K562 (cell line): ENCODE data around the gene GAPT. TPM values are rescaled to one million over a fixed set of nuclear protein-coding genes. Genes with fewer than 3 reads are reported as not detected.

Experiments used
- ATAC-seq: fragments of 200-7000 bp; cut with Tn5 transposase; 3 replicates; pipeline ENCODE4 v1.9.1; 2020; ENCODE audit warnings: moderate library complexity
- BruUV-seq: library from RNA; stranded (reverse); fragments of 400-500 nt; replicated peaks from 2 replicates; lab custom pipeline; 2021; lab: Mats Ljungman, UMichigan
- CTCF ChIA-PET: fragments of 300-600 bp; formaldehyde crosslinking; extraction: SDS; loops from one replicate; lab custom pipeline; 2021; ENCODE audit warnings: low intra/inter-chr PET ratio; lab: Yijun Ruan, JAX
- POLR2A ChIA-PET: fragments of 300-600, 350-650 bp; sonication (Branson Sonifier 250); formaldehyde crosslinking; extraction: SDS; loops from one replicate; lab custom pipeline; 2021; ENCODE audit warnings: antibody characterized with exemption, inconsistent platforms; lab: Yijun Ruan, JAX
- DNase-seq, 4 experiments: peaks; one replicate each; pipeline versions ENCODE4 v3.0.0 to v3.0.0-alpha.2; 2011 to 2018; ENCODE audit warnings: low spot score in 3 of 4, mixed read lengths in 3 of 4; ENCODE audit errors: extremely low read depth in 1 of 4
- FAIRE-seq: peaks from 2 replicates; lab custom pipeline; 2011; peaks lifted over from hg19 to GRCh38; lab: Jason Lieb, UNC
- H2AFZ ChIP-seq: 2 replicates; pipeline ENCODE4 v1.6.0; 2011; ENCODE audit warnings: low read depth, low read length, control low read depth, inconsistent platforms
- H3K27ac ChIP-seq: fragments of 200-600 bp; 3 replicates; pipeline ENCODE4 v1.8.0; 2011; ENCODE audit warnings: low read depth, mild to moderate bottlenecking, control low read depth, inconsistent platforms, low read length, moderate library complexity, mixed read lengths; ENCODE audit errors: extremely low read depth
- H3K27me3 ChIP-seq, 2 experiments: fragments of 300-600 bp in 1 of 2; 2 replicates in 1 of 2; 3 replicates in 1 of 2; pipeline versions ENCODE4 v1.6.0 to v1.8.0; 2011; ENCODE audit warnings: inconsistent platforms in 2 of 2, low read length in 2 of 2, mild to moderate bottlenecking in 1 of 2, mixed read lengths in 1 of 2, moderate library complexity in 1 of 2; ENCODE audit not compliant: control insufficient read depth in 2 of 2, insufficient read depth in 2 of 2
- H3K36me3 ChIP-seq: fragments of 300-600 bp; 3 replicates; pipeline ENCODE4 v1.8.0; 2011; ENCODE audit warnings: mild to moderate bottlenecking, low read length, inconsistent platforms; ENCODE audit not compliant: control insufficient read depth, insufficient read depth
- H3K4me1 ChIP-seq, 2 experiments: fragments of 200-600 bp in 1 of 2; replicated peaks in 1 of 2; 2 replicates in 1 of 2; 3 replicates in 1 of 2; pipeline versions ENCODE4 v1.5.1 to v1.8.0; 2011; ENCODE audit warnings: inconsistent platforms in 2 of 2, low read length in 2 of 2, mild to moderate bottlenecking in 1 of 2, mixed read lengths in 1 of 2, moderate library complexity in 1 of 2; ENCODE audit not compliant: control insufficient read depth in 2 of 2, insufficient read depth in 2 of 2
- H3K4me2 ChIP-seq: 2 replicates; pipeline ENCODE4 v1.6.1; 2011; ENCODE audit warnings: low read length, control low read depth, inconsistent platforms, mixed read lengths; ENCODE audit not compliant: insufficient read depth
- H3K4me3 ChIP-seq: fragments of 200-600 bp; sonication (generic), shearing (Covaris generic); 2 replicates; pipeline ENCODE4 v1.5.1; 2016; ENCODE audit warnings: control low read depth, inconsistent platforms
- H3K79me2 ChIP-seq: fragments of 200-600 bp; 3 replicates; pipeline ENCODE4 v1.8.0; 2011; ENCODE audit warnings: low read length, inconsistent platforms; ENCODE audit not compliant: control insufficient read depth, insufficient read depth
- H3K9ac ChIP-seq, 2 experiments: 2 replicates each; pipeline versions ENCODE4 v1.6.0 to v1.6.1; 2011; ENCODE audit warnings: low read depth in 2 of 2, low read length in 2 of 2, control low read depth in 1 of 2, inconsistent platforms in 1 of 2, mild to moderate bottlenecking in 1 of 2, mixed read lengths in 1 of 2; ENCODE audit not compliant: insufficient read depth in 1 of 2
- H3K9me1 ChIP-seq: one replicate; pipeline ENCODE4 v1.6.0; 2011; ENCODE audit warnings: inconsistent platforms, mild to moderate bottlenecking, low read length, moderate library complexity; ENCODE audit not compliant: control insufficient read depth, insufficient read depth
- H3K9me3 ChIP-seq: replicated peaks from 2 replicates; pipeline ENCODE4 v1.5.1; 2011; ENCODE audit warnings: low read depth, low read length, inconsistent platforms; ENCODE audit not compliant: control insufficient read depth, insufficient read depth
- H4K20me1 ChIP-seq: replicated peaks from 2 replicates; pipeline ENCODE4 v1.6.1; 2011; ENCODE audit warnings: low read length, inconsistent platforms, mixed read lengths; ENCODE audit not compliant: control insufficient read depth, insufficient read depth
- BACH1 ChIP-seq: fragments of 200-800 bp; sonication (Bioruptor generic); IDR thresholded peaks from 2 replicates; pipeline ENCODE4 v1.6.1; 2016; ENCODE audit warnings: missing genetic modification characterization, missing compliant biosample characterization
- BHLHE40 ChIP-seq: IDR thresholded peaks from 2 replicates; pipeline ENCODE4 v1.6.1; 2011; ENCODE audit warnings: low read length, improper control_type of control experiment
- CREM ChIP-seq: IDR thresholded peaks from 2 replicates; pipeline ENCODE4 v1.6.1; 2014; ENCODE audit warnings: antibody characterized with exemption, low read depth
- L3MBTL2 ChIP-seq: fragments of 450-650 bp; IDR thresholded peaks from 2 replicates; pipeline ENCODE4 v1.6.1; 2016; ENCODE audit warnings: mild to moderate bottlenecking, moderate library complexity
- LCOR ChIP-seq: sonication (generic); formaldehyde crosslinking; IDR thresholded peaks from 2 replicates; pipeline ENCODE4 v1.8.0; 2022; ENCODE audit warnings: mild to moderate bottlenecking, missing genetic modification reagents
- SUPT5H ChIP-seq: fragments of 450-650 bp; IDR thresholded peaks from 2 replicates; pipeline ENCODE4 v1.6.1; 2016
- ZNF717 ChIP-seq: fragments of 250-450 bp; sonication (Bioruptor Pico); IDR thresholded peaks from 2 replicates; pipeline ENCODE4 v1.5.0; 2021
- ZNF764 ChIP-seq: fragments of 250-450 bp; sonication (Bioruptor Pico); IDR thresholded peaks from 2 replicates; pipeline ENCODE4 v1.4.0; 2020; ENCODE audit warnings: low read depth, mild to moderate bottlenecking, moderate library complexity
- WGBS: fragments of 100-300 bp; shearing (Covaris generic); methylation state at CpG from one replicate; pipeline ENCODE4 v1.1.6; 2016; ENCODE audit warnings: low coverage, mixed read lengths; ENCODE audit not compliant: insufficient coverage; ENCODE audit errors: missing lambda C conversion rate; 5-methylcytosine and 5-hydroxymethylcytosine counted together
- in situ Hi-C: fragments of 300-500 bp; cut with MboI; formaldehyde crosslinking; loops from 4 replicates; pipeline ENCODE4 v1.15.0; 2018; ENCODE audit warnings: inconsistent platforms, mixed read lengths
- intact Hi-C: fragments of 100-400 bp; cut with micrococcal nuclease; formaldehyde crosslinking; loops from 2 replicates; pipeline ENCODE4 v1.14.2; 2022
- polyA plus RNA-seq, 8 experiments: library from polyadenylated mRNA; depleted of rRNA in 4 of 8; stranded (reverse) in 5 of 8; unstranded in 3 of 8; fragments of >200 nt; fragmentation: Nextera tagmentation in 2 of 8; fragmentation: Illumina TruSeq in 1 of 8; extraction: Ambion mirVana in 2 of 8; extraction: Trizol in 1 of 8; gene quantifications; 2 replicates each; pipeline versions ENCODE4 v1.2.1 to v1.2.3, GENCODE V29; 2011 to 2014; ENCODE audit warnings: inconsistent platforms in 1 of 8, missing spikeins in 1 of 8
- total RNA-seq, 7 experiments: library from RNA; depleted of rRNA in 6 of 7; stranded (reverse); fragments of >200 nt in 6 of 7; fragmentation: Illumina TruSeq in 2 of 7; extraction: Trizol in 2 of 7; gene quantifications; 2 replicates each; pipeline versions ENCODE4 v1.2.1 to v1.2.3, GENCODE V29; 2011 to 2021; ENCODE audit warnings: low replicate concordance in 1 of 7
- TF ChIP-seq, protein P1 (sequence below): IDR thresholded peaks from 2 replicates; pipeline ENCODE4 v1.6.1; 2016; ENCODE audit warnings: missing genetic modification characterization, missing compliant biosample characterization
- TF ChIP-seq, protein P2 (sequence below): sonication (generic); formaldehyde crosslinking; IDR thresholded peaks from 2 replicates; pipeline ENCODE4 v1.8.1; 2022; ENCODE audit warnings: missing genetic modification reagents

The GAPT gene
- total and polyA plus RNA-seq, 9 of the 15 experiments (the other 6 are each of a cell fraction or from before 2014, with no cell fraction given): not detected

- TF ChIP-seq, protein P1, sequence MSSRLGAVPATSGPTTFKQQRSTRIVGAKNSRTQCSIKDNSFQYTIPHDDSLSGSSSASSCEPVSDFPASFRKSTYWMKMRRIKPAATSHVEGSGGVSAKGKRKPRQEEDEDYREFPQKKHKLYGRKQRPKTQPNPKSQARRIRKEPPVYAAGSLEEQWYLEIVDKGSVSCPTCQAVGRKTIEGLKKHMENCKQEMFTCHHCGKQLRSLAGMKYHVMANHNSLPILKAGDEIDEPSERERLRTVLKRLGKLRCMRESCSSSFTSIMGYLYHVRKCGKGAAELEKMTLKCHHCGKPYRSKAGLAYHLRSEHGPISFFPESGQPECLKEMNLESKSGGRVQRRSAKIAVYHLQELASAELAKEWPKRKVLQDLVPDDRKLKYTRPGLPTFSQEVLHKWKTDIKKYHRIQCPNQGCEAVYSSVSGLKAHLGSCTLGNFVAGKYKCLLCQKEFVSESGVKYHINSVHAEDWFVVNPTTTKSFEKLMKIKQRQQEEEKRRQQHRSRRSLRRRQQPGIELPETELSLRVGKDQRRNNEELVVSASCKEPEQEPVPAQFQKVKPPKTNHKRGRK (tag): no peak
- TF ChIP-seq SUPT5H (no peak), LCOR (CRISPR knock-in tag) (no peak)
- TF ChIP-seq, all 486 proteins: peak for 0
Observed at GRCh38 chr5:58456026-58456425, 35.2 kb upstream of the GAPT start (continued).

- H3K9me3 ChIP-seq: no peaks in the 10 kb centered on the region
- no peaks in the 10 kb centered on the region for H3K9me1 ChIP-seq
- FAIRE-seq (no peak), ATAC-seq (no peak), DNase-seq (no peak)
- intact Hi-C loops: no loop called here
- H3K36me3 ChIP-seq: no peaks in the 10 kb centered on the region
- no peaks in the 10 kb centered on the region for H4K20me1 ChIP-seq
- in situ Hi-C loops: loop anchor here (25.0 kb wide), 2 partner anchors 669 to 969 kb away; partner anchors contain the start of gene ACTBL2
- no peak overlapping the region for H3K4me3 ChIP-seq
- POLR2A ChIA-PET: no interaction called here
- no peak overlapping the region for H3K4me2 ChIP-seq
- no peak overlapping the region for H2AFZ ChIP-seq
- CTCF ChIA-PET: no interaction called here
- TF ChIP-seq L3MBTL2 (no peak), ZNF764 (CRISPR knock-in tag) (no peak), BHLHE40 (no peak), ZNF717 (CRISPR knock-in tag) (no peak), CREM (no peak), BACH1 (tag) (no peak)
- TF ChIP-seq, protein P2, sequence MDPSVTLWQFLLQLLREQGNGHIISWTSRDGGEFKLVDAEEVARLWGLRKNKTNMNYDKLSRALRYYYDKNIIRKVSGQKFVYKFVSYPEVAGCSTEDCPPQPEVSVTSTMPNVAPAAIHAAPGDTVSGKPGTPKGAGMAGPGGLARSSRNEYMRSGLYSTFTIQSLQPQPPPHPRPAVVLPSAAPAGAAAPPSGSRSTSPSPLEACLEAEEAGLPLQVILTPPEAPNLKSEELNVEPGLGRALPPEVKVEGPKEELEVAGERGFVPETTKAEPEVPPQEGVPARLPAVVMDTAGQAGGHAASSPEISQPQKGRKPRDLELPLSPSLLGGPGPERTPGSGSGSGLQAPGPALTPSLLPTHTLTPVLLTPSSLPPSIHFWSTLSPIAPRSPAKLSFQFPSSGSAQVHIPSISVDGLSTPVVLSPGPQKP (CRISPR knock-in tag): no peak
- H3K79me2 ChIP-seq: no peaks in the 10 kb centered on the region
- H3K4me1 ChIP-seq: peaks cover 0 to 12% of the 10 kb centered on the region in 2 experiments; a peak in 1 of 5 replicates
- no TSS peak for BruUV-seq
- H3K9ac ChIP-seq: no peak overlapping the region
- H3K27ac ChIP-seq: no peak overlapping the region
- H3K27me3 ChIP-seq: no peaks in the 10 kb centered on the region
- WGBS: 20% methylated on average over 1 of the region's 1 CpG
Observed at GRCh38 chr5:58456486-58456885, 34.7 kb upstream of the GAPT start.
